ENCODE results near the gene COL27A1.

Gene COL27A1

DNA sequence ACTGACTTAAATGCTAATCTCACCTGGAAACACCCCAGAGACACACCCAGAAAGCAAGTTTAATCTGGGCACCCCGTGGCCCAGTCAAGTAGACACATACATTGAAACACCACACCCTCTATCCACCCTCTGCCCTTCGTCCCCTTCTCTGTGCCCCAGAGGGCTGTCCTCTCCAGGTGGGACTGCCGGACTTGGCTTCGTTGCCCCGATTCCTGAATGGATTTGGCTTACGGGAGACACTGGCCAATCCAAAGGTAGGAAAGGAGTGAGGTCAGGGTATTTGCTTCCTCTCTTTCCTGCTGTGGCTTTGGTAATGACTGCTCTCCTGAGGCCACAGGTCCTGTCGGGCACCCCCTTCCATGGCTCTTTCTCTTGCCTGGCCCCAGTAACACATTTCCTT is 25.2 kb upstream of the COL27A1 start:
- Mint-ChIP-seq H3K27me3 (peaks cover 23% of the 10 kb centered on the region), H3K36me3 (peaks cover 2% of the 10 kb centered on the region), H3K4me3 (no peak overlapping the region), H3K9me3 (peaks cover 7% of the 10 kb centered on the region), H3K4me1 (no peaks in the 10 kb centered on the region), H3K27ac (no peak overlapping the region)
- DNase-seq (ENCODE audit: low spot score in 2 of 2) (no peak), ATAC-seq (ENCODE audit: low read depth) (no peak)

DNA sequence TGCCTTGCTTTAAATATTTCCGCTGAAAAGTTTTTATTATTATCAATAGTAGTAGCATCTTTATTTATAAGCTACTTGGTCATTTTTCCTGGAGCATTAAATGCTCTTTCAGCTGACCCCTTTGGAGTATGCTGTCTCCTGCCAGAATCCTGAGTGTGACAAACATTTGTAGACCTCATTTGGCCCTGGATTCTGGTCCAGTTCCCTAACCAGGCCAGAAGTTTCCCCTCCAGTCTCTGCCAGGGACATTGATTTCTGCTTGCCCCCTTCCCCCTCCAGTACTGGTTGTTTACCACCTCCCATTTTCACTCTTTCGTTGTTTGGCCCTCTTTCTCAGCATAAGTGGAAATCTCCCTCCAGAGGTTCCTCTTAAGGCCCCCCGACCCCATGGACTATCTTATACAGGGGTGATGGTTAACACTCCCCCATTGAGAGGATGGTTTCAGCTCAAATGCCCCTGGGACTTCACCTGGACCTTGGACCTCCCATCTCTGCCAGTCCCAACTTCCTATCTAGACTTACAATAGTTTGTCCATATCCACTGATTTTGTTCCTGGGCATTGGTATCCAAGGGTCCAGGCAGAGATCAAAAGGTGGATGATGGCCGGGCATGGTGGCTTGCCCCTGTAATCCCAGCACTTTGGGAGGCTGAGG is 24.6 kb upstream of the COL27A1 start:
- H3K27ac Mint-ChIP-seq: no peak overlapping the region
- H3K36me3 Mint-ChIP-seq: peaks cover 2% of the 10 kb centered on the region
- ATAC-seq (ENCODE audit: low read depth): no peak
- peaks cover 7% of the 10 kb centered on the region for H3K9me3 Mint-ChIP-seq
- no peak overlapping the region for H3K4me3 Mint-ChIP-seq
- H3K27me3 Mint-ChIP-seq: peaks cover 27% of the 10 kb centered on the region
- H3K4me1 Mint-ChIP-seq: no peaks in the 10 kb centered on the region
- no peak for DNase-seq (ENCODE audit: low spot score in 2 of 2)

DNA sequence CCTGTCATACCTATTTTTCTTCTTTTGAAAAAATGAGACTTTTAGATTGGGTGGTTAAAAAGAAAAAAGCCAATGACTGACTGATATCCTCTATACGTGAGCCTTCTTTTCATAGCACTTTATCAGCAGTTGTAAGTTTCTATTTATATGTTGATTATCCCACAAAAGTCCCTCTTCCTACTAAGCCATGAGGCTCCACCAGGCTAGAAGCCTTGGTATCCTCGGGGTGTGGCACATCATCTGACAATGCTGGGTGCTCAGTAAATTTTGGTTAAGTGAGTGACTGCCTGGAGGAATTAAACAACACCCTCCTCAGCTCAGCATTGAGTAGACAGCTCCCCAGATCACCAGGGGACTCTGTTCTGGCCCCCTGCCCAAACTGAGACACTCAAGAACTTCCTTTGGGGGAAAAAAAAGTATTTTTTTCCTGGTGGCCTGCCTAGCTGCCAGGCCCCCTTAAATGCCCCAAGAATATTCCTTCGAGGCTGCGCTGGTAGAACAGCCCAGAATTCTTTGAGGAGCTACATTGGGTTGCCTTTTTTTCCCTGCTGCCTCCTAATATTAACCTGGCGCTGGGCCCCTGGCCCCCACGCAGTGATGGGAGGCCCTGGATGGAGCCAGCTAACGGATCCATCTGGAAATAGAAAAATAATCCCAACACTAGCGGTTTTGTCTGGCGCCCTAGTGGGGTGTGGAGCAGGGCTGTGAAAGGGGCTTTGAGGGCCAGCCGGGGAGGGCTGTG is 23.4 kb upstream of the COL27A1 start:
- Mint-ChIP-seq H3K9me3 (peaks cover 7% of the 10 kb centered on the region), H3K36me3 (peaks cover 2% of the 10 kb centered on the region), H3K27me3 (peaks cover 23% of the 10 kb centered on the region), H3K4me3 (no peak overlapping the region), H3K4me1 (no peaks in the 10 kb centered on the region), H3K27ac (no peak overlapping the region)
- ATAC-seq (ENCODE audit: low read depth) (no peak), DNase-seq (ENCODE audit: low spot score in 2 of 2) (no peak)

DNA sequence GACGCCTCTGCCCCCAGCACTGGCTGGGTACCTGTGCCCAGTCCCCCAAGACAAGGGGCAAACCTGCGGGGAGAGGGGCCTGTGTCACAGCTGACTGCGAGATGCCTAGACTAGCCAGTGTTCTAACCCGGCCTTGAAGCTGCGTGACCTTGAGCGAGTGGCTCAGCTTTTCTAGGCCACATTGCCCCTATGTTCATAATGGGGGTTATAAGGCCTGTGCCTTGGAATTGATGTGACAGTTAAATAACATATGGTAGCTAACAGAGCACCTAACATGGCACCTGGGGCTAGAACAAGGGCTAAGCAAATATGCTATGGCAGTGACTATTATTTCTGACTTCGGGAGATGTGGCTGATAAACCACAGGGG is 22.8 kb upstream of the COL27A1 start:
- no peaks in the 10 kb centered on the region for H3K4me1 Mint-ChIP-seq
- peaks cover 22% of the 10 kb centered on the region for H3K27me3 Mint-ChIP-seq
- DNase-seq (ENCODE audit: low spot score in 2 of 2) (no peak), ATAC-seq (ENCODE audit: low read depth) (no peak)
- no peak overlapping the region for H3K4me3 Mint-ChIP-seq
- H3K27ac Mint-ChIP-seq: no peak overlapping the region
- peaks cover 5% of the 10 kb centered on the region for H3K9me3 Mint-ChIP-seq
- no peaks in the 10 kb centered on the region for H3K36me3 Mint-ChIP-seq

DNA sequence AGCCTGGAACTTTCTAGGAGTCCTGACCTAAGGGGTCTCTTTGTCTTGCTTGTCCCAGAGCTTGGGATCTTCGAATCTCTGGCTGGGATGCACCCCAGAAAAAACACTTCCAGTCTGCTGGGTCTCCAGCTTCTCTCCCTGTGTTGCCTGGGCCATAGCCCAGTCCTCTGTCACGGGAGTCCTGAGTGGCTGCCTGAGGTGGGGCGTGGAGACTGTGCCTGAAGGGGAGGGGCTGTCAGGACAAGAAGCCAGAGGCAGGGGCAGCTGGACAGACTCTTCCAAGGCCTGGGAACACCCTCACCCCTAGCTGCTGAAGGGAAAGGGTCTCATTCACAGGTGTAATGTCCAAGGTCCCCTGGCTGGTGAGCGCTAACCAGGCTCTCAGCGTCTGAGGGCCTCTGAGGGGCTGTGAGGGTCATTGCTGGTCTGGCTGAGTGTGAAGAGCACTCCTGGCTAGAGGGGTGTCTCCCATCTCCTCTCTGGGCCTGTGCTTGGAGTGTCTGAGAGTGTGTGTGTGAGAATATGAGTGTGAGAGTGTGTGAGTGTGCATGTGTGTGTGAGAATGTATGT is 20.4 kb upstream of the COL27A1 start:
- Mint-ChIP-seq H3K27ac (no peak overlapping the region), H3K4me1 (no peaks in the 10 kb centered on the region), H3K9me3 (no peaks in the 10 kb centered on the region), H3K4me3 (no peak overlapping the region), H3K27me3 (peaks cover 17% of the 10 kb centered on the region), H3K36me3 (no peaks in the 10 kb centered on the region)
- ATAC-seq (ENCODE audit: low read depth): no peak
- no peak for DNase-seq (ENCODE audit: low spot score in 2 of 2)

DNA sequence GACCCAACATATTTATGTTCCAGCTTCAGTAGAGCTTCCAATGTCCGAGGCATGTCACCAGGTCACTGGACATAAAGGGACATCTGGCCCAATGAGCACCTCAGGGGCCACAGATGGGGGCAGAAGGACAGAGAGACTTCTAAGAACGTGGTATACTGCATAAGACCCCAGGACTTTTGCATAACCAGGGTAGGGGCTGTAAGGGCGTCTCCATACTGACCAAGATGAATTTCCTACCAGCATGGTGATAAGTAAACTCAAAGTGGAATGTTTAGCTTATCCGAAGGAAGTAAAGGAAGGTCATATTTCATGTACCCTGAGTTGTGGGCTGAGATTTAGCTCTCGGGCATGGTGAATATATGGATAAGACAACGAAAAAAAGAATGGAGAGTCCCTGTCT is 17.5 kb upstream of the COL27A1 start:
- peaks cover 14% of the 10 kb centered on the region for H3K27me3 Mint-ChIP-seq
- H3K27ac Mint-ChIP-seq: no peak overlapping the region
- H3K4me1 Mint-ChIP-seq: no peaks in the 10 kb centered on the region
- DNase-seq (ENCODE audit: low spot score in 2 of 2) (no peak), ATAC-seq (ENCODE audit: low read depth) (no peak)
- H3K36me3 Mint-ChIP-seq: no peaks in the 10 kb centered on the region
- no peak overlapping the region for H3K4me3 Mint-ChIP-seq
- no peaks in the 10 kb centered on the region for H3K9me3 Mint-ChIP-seq

DNA sequence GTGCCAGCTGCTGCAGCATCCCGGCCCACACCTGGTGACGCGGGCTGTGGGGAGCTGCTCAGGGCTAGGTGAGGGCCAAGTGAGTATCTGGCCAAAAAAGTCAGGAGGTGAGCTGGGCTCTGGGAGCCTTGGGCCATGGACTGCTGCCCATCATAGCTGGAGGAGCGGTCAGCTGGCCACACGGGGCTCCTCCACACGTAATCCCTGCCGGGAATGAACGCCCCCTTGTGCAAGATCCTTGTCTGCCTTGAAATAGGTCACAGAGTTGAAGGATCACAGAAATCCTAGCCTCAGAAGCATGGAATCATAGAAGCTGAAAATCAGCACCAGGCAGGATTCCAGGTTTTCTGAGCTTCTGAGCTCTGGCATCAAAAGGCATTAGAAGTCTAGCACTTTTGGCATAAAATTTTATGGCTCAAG is 16.8 kb upstream of the COL27A1 start:
- ATAC-seq (ENCODE audit: low read depth): no peak
- no peaks in the 10 kb centered on the region for H3K36me3 Mint-ChIP-seq
- no peak overlapping the region for H3K27ac Mint-ChIP-seq
- H3K4me3 Mint-ChIP-seq: no peak overlapping the region
- no peaks in the 10 kb centered on the region for H3K4me1 Mint-ChIP-seq
- DNase-seq (ENCODE audit: low spot score in 2 of 2): no peak
- H3K27me3 Mint-ChIP-seq: peaks cover 12% of the 10 kb centered on the region
- no peaks in the 10 kb centered on the region for H3K9me3 Mint-ChIP-seq

DNA sequence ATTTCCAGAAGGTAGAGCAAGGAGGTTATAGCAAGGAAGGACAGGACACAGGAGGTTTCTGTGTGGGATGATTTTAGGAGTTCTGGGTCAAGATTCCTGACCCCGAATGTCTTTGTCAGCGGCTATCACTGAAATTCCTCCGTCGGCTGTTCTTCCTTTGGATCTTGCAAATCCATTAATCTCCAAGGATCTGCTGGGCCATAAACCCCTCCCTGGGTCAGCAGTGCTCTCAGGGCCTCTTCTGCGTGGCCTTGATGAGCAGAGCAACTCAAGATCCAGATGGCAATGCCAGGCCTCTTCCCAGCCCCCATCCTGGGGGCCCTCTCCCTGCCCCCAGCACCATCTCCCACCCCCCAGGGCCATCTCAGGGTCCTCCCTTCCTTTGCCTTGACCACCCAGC is 16.3 kb upstream of the COL27A1 start:
- Mint-ChIP-seq H3K4me3 (no peak overlapping the region), H3K27me3 (peaks cover 9% of the 10 kb centered on the region), H3K4me1 (no peaks in the 10 kb centered on the region), H3K9me3 (no peaks in the 10 kb centered on the region), H3K27ac (no peak overlapping the region), H3K36me3 (no peaks in the 10 kb centered on the region)
- ATAC-seq (ENCODE audit: low read depth): no peak
- DNase-seq (ENCODE audit: low spot score in 2 of 2): no peak

DNA sequence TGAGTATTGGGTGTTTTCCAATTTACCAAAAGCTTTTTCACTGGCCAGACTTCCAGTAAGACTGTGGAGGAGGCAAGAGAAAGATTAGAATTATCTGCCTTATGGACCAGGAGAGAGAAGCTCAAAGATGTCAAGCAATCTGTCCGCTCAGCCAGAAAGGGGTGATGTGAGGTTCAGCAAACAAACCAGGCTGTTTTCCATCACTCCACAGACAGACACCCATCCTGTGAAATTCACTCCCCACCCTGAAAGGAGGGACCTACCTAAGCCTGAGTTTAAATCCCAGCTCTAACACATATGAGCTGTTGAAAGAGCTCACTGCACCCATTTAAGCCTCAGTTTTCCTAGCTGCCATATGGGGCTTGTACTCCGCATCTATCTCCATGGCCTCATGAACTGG is 14.9 kb upstream of the COL27A1 start:
- ATAC-seq (ENCODE audit: low read depth): no peak
- no peaks in the 10 kb centered on the region for H3K36me3 Mint-ChIP-seq
- no peak overlapping the region for H3K27ac Mint-ChIP-seq
- no peaks in the 10 kb centered on the region for H3K9me3 Mint-ChIP-seq
- no peaks in the 10 kb centered on the region for H3K4me1 Mint-ChIP-seq
- H3K4me3 Mint-ChIP-seq: no peak overlapping the region
- no peak for DNase-seq (ENCODE audit: low spot score in 2 of 2)
- H3K27me3 Mint-ChIP-seq: peaks cover 7% of the 10 kb centered on the region

DNA sequence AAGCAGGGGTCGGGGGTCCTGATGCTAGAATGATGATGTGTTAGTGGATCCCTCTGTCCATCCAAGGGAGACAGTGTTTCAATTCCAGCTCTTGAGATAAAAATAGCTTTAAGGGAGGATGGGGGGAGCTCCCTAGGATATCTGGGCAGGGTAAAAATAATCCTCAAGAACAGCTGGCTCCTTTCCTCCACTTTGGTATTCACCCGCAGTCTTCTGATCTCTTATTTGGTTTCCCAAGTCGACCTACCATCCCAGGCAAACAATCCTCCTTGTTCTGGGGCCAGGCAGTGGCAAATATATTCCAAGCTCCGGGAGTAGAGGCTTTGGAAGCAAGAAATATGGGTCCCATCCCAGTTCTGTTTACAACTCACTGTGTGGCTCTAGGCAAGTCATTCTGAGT is 14.5 kb upstream of the COL27A1 start:
- H3K27ac Mint-ChIP-seq: no peak overlapping the region
- no peaks in the 10 kb centered on the region for H3K9me3 Mint-ChIP-seq
- H3K4me1 Mint-ChIP-seq: no peaks in the 10 kb centered on the region
- no peaks in the 10 kb centered on the region for H3K36me3 Mint-ChIP-seq
- no peak for DNase-seq (ENCODE audit: low spot score in 2 of 2)
- peaks cover 5% of the 10 kb centered on the region for H3K27me3 Mint-ChIP-seq
- no peak overlapping the region for H3K4me3 Mint-ChIP-seq
- no peak for ATAC-seq (ENCODE audit: low read depth)

DNA sequence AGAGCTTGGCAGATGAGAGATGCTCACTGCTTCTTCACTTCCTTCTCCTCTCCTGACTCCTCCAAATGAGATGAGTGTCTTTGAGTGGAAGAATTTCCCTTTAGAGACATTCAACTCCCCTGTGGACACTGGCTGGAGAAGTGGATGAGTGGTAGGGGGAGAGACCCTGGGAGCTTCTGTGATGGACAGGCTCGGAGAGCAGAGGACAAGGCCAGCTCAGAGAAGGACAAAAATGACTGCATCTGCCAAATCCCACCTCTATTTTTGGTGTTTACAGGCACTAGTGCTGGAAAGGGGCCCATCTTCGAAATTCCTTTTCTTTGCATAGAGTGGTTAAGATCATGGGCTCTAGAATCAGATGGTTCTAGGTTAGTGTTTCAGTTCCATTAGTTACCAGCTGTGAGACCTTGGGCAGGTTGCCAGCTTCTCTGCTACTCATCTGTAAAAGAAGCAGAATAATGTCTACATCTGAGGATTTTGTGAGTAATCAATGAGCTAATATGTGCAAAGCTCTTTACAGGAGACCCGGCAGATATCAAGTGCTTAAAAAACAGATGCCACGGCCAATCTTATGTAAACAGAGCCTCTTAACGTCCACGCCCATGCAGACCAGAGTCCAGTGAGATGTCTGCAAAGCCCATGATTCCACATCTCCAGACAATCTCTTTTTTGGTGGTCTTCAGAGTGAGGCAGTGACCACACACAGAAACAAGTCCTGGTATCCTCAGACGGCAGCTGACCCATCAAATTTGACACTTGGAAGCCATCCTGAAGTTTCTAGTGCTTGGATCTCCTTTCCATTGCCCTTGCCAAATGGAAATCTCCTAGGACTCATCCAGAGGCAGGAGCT is 13.6 kb upstream of the COL27A1 start:
- DNase-seq (ENCODE audit: low spot score in 2 of 2) (no peak), ATAC-seq (ENCODE audit: low read depth) (no peak)
- Mint-ChIP-seq H3K27ac (no peak overlapping the region), H3K9me3 (no peaks in the 10 kb centered on the region), H3K4me1 (no peaks in the 10 kb centered on the region), H3K4me3 (no peak overlapping the region), H3K36me3 (no peaks in the 10 kb centered on the region), H3K27me3 (peaks cover 5% of the 10 kb centered on the region)

DNA sequence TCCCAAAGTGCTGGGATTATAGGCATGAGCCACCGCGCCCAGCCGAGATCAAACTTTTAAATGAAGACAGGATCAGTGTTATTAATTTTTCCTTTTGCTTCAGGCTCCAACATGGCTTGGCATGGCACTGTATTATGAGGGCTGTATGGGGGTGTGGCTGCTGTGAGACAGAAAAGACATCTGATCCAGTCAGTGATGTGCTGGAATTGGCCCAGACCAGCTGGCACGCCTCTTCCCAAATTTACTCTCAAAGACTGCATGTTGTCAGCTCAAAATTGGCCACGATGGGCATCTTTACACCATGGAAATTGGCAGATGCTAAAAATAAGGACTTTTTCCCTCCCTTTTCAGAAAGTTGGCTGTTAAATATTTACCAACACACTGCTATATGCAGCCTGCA is 12.1 kb upstream of the COL27A1 start:
- no peaks in the 10 kb centered on the region for H3K9me3 Mint-ChIP-seq
- no peaks in the 10 kb centered on the region for H3K4me1 Mint-ChIP-seq
- DNase-seq (ENCODE audit: low spot score in 2 of 2) (no peak), ATAC-seq (ENCODE audit: low read depth) (no peak)
- H3K4me3 Mint-ChIP-seq: no peak overlapping the region
- peaks cover 3% of the 10 kb centered on the region for H3K27me3 Mint-ChIP-seq
- no peaks in the 10 kb centered on the region for H3K36me3 Mint-ChIP-seq
- H3K27ac Mint-ChIP-seq: no peak overlapping the region

DNA sequence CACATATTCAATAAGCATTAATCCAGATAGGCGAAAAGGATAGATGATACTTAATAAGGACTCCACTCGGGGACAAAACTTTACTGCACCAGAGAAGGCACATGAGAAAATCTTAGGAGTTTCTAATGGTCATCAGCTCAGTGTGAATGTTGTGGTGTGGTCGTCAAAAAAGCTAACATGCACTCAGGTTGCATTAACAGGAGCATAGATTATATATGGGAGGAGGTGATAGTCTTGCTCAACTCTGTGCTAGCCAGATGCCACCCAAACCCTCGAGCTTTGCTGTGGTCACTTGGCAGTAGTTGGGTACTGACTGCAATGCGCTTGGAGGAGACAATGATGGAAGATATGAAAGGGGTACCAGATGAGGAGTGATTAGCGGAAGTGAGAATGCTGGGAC is 8.6 kb upstream of the COL27A1 start:
- no peaks in the 10 kb centered on the region for H3K36me3 Mint-ChIP-seq
- ATAC-seq (ENCODE audit: low read depth) (no peak), DNase-seq (ENCODE audit: low spot score in 2 of 2) (no peak)
- H3K27me3 Mint-ChIP-seq: peaks cover 11% of the 10 kb centered on the region
- H3K9me3 Mint-ChIP-seq: no peaks in the 10 kb centered on the region
- no peak overlapping the region for H3K4me3 Mint-ChIP-seq
- no peak overlapping the region for H3K27ac Mint-ChIP-seq
- H3K4me1 Mint-ChIP-seq: no peaks in the 10 kb centered on the region

DNA sequence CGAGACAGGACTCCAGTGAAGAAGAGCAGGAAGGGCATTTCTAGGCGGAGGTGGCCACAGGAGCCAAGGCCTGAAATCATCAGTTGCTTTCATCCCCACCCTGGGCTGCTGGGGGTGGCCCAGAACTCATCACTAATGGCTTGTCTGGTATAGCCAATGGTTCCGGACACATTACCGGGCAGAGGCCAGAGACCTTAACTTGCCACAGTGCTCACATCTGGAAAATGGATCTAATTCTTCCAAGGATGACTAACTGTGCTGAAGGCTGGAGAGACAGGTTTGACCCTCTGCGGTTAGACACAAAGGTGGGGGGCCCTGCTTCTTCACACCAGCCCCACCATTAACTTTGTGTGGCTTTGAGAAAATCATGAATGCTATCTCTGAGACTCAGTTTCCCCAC is 6.2 kb upstream of the COL27A1 start:
- ATAC-seq (ENCODE audit: low read depth) (no peak), DNase-seq (ENCODE audit: low spot score in 2 of 2) (no peak)
- H3K27ac Mint-ChIP-seq: no peak overlapping the region
- peaks cover 16% of the 10 kb centered on the region for H3K27me3 Mint-ChIP-seq
- no peaks in the 10 kb centered on the region for H3K36me3 Mint-ChIP-seq
- H3K4me1 Mint-ChIP-seq: peaks cover under 1% of the 10 kb centered on the region
- H3K4me3 Mint-ChIP-seq: no peak overlapping the region
- H3K9me3 Mint-ChIP-seq: no peaks in the 10 kb centered on the region
